ENCODE measurements around the gene FGF1. TPM values are rescaled to one million over a fixed set of nuclear protein-coding genes. Genes with fewer than 3 reads are reported as not detected.

FGF1 gene
- total and polyA plus RNA-seq, 8 donors = 0.73 to 3.5 (median 1.0) TPM; not detected in 3

- Histone ChIP-seq H3K36me3 (no peaks in the 10 kb centered on the region), H3K27me3 (no peaks in the 10 kb centered on the region), H3K9me3 (no peaks in the 10 kb centered on the region), H3K4me3 (no peak overlapping the region), H3K27ac (no peak overlapping the region), H3K4me1 (peaks cover 0 to 5% (median 1%) of the 10 kb centered on the region in 4 donors)
- no peak for DNase-seq
- intact Hi-C loops (cut with DNase I; ENCODE audit: low total_unique reads) = no loop called here
- WGBS, 5 donors = 71 to 92% (median 78%) methylated on average over 4 of the region's 4 CpGs
- no peak for TF ChIP-seq POLR2AphosphoS5 (IDR thresholded peaks at IDR 0.05)
- TF ChIP-seq EP300 (IDR thresholded peaks at IDR 0.05) = no peak
- TF ChIP-seq POLR2A (IDR thresholded peaks at IDR 0.05) = no peak
- TF ChIP-seq CTCF (IDR thresholded peaks at IDR 0.05) = no peak
Measured at GRCh38 chr5:142639455-142639854, 46.4 kb downstream of the FGF1 start.

GRCh38 chr5:142637871-142638270, 48.0 kb downstream of the FGF1 start:
- Histone ChIP-seq H3K9me3 (no peaks in the 10 kb centered on the region), H3K27me3 (no peaks in the 10 kb centered on the region), H3K27ac (no peak overlapping the region), H3K36me3 (no peaks in the 10 kb centered on the region), H3K4me3 (no peak overlapping the region), H3K4me1 (no peaks in the 10 kb centered on the region)
- 76 to 100% (median 85%) methylated on average over 2 of the region's 2 CpGs for WGBS, 5 donors
- intact Hi-C loops (cut with DNase I; ENCODE audit: low total_unique reads) = no loop called here
- TF ChIP-seq CTCF (IDR thresholded peaks at IDR 0.05) (no peak), POLR2A (IDR thresholded peaks at IDR 0.05) (no peak), EP300 (IDR thresholded peaks at IDR 0.05) (no peak), POLR2AphosphoS5 (IDR thresholded peaks at IDR 0.05) (no peak)
- no peak for DNase-seq

- Histone ChIP-seq H3K9me3 (no peaks in the 10 kb centered on the region), H3K27me3 (no peaks in the 10 kb centered on the region), H3K36me3 (no peaks in the 10 kb centered on the region), H3K4me3 (no peak overlapping the region), H3K4me1 (no peaks in the 10 kb centered on the region), H3K27ac (no peak overlapping the region)
- DNase-seq = no peak
- 80 to 93% (median 88%) methylated on average over 6 of the region's 6 CpGs for WGBS, 5 donors
- intact Hi-C loops (cut with DNase I; ENCODE audit: low total_unique reads) = no loop called here
- TF ChIP-seq EP300 (IDR thresholded peaks at IDR 0.05) = no peak
- TF ChIP-seq POLR2A (IDR thresholded peaks at IDR 0.05) = no peak
- no peak for TF ChIP-seq POLR2AphosphoS5 (IDR thresholded peaks at IDR 0.05)
- TF ChIP-seq CTCF (IDR thresholded peaks at IDR 0.05) = no peak
Measured at GRCh38 chr5:142636698-142637324, 49.1 kb downstream of the FGF1 start.

- Histone ChIP-seq H3K27ac (no peak overlapping the region), H3K9me3 (no peaks in the 10 kb centered on the region), H3K4me3 (no peak overlapping the region), H3K4me1 (no peaks in the 10 kb centered on the region), H3K27me3 (no peaks in the 10 kb centered on the region), H3K36me3 (no peaks in the 10 kb centered on the region)
- WGBS, 5 donors = 47 to 64% (median 61%) methylated on average over 5 of the region's 5 CpGs
- no peak for DNase-seq
- intact Hi-C loops (cut with DNase I; ENCODE audit: low total_unique reads) = no loop called here
- no peak for TF ChIP-seq CTCF (IDR thresholded peaks at IDR 0.05)
- no peak for TF ChIP-seq POLR2A (IDR thresholded peaks at IDR 0.05)
- no peak for TF ChIP-seq POLR2AphosphoS5 (IDR thresholded peaks at IDR 0.05)
- no peak for TF ChIP-seq EP300 (IDR thresholded peaks at IDR 0.05)
Measured at GRCh38 chr5:142636093-142636492, 49.8 kb downstream of the FGF1 start.

Measured in stomach (tissue), 9 donors.